ENCODE measurements around the gene SNX1. TPM values are rescaled to one million over a fixed set of nuclear protein-coding genes. Genes with fewer than 3 reads are reported as not detected.

The SNX1 gene
- total and polyA plus RNA-seq, 2 of the 13 experiments (the other 11 are each of a cell fraction or from before 2014, with no cell fraction given): 29.3 to 60.1 TPM

DNA sequence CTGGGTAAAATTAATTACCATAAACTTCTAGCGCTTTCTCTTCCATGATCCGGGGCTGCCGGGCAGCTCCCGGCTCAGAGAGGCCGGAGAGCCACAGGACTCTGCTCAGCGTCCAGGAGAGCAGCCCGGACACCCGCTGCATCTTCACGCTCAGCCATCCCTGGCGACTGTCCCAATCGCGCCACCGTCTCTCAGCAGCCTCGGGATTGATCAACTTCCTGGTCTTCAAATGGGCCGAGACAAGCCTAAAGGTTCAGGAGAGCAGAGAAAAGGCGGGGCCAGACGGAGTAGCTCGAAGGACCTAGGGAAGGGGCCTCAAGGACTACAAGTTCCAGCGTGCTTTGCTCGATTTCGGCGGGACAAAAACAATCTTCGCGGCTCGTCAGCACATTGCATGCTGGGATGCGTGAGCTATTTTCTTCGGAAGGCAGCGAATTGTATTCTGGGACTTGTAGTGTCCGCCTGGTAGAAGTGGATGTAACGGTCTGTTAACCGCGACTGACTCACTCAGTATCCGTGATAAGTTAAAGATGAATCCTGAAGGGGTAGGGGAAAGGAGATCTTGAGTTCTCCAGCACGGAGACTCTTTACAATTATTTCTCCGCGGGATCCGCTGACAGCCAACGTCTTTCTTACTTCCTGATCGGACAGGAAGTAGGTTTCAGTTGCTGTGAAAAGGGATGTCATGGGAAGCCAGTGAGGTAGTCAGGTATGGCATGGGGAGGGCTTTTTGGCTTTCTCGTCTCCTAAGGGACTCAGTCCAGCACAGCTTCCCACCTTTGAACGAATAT lies 2.0 kb upstream of the SNX1 start, which contains the start of gene CIAO2A (continued):
- TF ChIP-seq RFX3 (CRISPR knock-in tag; IDR thresholded peaks at IDR 0.05) (no peak), PAWR (CRISPR knock-in tag; IDR thresholded peaks at IDR 0.05; ENCODE audit: borderline replicate concordance) (no peak), TCF7 (IDR thresholded peaks at IDR 0.05; ENCODE audit: low read depth) (peak; percentile 13; the same call in 1 of the 2 replicates), SNRNP70 (IDR thresholded peaks at IDR 0.05; ENCODE audit: low read depth, low read length) (no peak), PHF21A (CRISPR knock-in tag; IDR thresholded peaks at IDR 0.05) (peak; percentile 85), ZSCAN12 (CRISPR knock-in tag; IDR thresholded peaks at IDR 0.05) (no peak), ZBTB1 (CRISPR knock-in tag; IDR thresholded peaks at IDR 0.05; ENCODE audit: borderline replicate concordance) (no peak), PAF1 (CRISPR knock-in tag; IDR thresholded peaks at IDR 0.05) (no peak), ARID2 (CRISPR knock-in tag; IDR thresholded peaks at IDR 0.05; ENCODE audit: borderline replicate concordance) (no peak), SRY (CRISPR knock-in tag; IDR thresholded peaks at IDR 0.05) (peak; percentile 73; the same call in 1 of the 2 replicates)
- TF ChIP-seq, protein P1, sequence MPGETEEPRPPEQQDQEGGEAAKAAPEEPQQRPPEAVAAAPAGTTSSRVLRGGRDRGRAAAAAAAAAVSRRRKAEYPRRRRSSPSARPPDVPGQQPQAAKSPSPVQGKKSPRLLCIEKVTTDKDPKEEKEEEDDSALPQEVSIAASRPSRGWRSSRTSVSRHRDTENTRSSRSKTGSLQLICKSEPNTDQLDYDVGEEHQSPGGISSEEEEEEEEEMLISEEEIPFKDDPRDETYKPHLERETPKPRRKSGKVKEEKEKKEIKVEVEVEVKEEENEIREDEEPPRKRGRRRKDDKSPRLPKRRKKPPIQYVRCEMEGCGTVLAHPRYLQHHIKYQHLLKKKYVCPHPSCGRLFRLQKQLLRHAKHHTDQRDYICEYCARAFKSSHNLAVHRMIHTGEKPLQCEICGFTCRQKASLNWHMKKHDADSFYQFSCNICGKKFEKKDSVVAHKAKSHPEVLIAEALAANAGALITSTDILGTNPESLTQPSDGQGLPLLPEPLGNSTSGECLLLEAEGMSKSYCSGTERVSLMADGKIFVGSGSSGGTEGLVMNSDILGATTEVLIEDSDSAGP (CRISPR knock-in tag; IDR thresholded peaks at IDR 0.05; ENCODE audit: borderline replicate concordance): peak; percentile 64
- TF ChIP-seq, protein P2, sequence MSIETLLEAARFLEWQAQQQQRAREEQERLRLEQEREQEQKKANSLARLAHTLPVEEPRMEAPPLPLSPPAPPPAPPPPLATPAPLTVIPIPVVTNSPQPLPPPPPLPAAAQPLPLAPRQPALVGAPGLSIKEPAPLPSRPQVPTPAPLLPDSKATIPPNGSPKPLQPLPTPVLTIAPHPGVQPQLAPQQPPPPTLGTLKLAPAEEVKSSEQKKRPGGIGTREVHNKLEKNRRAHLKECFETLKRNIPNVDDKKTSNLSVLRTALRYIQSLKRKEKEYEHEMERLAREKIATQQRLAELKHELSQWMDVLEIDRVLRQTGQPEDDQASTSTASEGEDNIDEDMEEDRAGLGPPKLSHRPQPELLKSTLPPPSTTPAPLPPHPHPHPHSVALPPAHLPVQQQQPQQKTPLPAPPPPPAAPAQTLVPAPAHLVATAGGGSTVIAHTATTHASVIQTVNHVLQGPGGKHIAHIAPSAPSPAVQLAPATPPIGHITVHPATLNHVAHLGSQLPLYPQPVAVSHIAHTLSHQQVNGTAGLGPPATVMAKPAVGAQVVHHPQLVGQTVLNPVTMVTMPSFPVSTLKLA (IDR thresholded peaks at IDR 0.05): peak; percentile 37; the same call in 1 of the 2 replicates
- TF ChIP-seq, protein P3, sequence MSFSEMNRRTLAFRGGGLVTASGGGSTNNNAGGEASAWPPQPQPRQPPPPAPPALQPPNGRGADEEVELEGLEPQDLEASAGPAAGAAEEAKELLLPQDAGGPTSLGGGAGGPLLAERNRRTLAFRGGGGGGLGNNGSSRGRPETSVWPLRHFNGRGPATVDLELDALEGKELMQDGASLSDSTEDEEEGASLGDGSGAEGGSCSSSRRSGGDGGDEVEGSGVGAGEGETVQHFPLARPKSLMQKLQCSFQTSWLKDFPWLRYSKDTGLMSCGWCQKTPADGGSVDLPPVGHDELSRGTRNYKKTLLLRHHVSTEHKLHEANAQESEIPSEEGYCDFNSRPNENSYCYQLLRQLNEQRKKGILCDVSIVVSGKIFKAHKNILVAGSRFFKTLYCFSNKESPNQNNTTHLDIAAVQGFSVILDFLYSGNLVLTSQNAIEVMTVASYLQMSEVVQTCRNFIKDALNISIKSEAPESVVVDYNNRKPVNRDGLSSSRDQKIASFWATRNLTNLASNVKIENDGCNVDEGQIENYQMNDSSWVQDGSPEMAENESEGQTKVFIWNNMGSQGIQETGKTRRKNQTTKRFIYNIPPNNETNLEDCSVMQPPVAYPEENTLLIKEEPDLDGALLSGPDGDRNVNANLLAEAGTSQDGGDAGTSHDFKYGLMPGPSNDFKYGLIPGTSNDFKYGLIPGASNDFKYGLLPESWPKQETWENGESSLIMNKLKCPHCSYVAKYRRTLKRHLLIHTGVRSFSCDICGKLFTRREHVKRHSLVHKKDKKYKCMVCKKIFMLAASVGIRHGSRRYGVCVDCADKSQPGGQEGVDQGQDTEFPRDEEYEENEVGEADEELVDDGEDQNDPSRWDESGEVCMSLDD (CRISPR knock-in tag; IDR thresholded peaks at IDR 0.05; ENCODE audit: borderline replicate concordance): no peak; the same call in 1 of the 2 replicates
- TF ChIP-seq, protein P4, sequence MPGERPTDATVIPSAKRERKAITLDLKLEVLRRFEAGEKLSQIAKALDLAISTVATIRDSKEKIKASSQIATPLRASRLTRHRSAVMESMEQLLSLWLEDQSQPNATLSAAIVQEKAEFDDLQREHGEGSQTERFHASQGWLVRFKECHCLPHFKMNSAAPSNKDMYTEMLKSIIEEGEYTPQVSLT (CRISPR knock-in tag; IDR thresholded peaks at IDR 0.05; ENCODE audit: borderline replicate concordance, low read depth): no peak
- TF ChIP-seq, protein P5, sequence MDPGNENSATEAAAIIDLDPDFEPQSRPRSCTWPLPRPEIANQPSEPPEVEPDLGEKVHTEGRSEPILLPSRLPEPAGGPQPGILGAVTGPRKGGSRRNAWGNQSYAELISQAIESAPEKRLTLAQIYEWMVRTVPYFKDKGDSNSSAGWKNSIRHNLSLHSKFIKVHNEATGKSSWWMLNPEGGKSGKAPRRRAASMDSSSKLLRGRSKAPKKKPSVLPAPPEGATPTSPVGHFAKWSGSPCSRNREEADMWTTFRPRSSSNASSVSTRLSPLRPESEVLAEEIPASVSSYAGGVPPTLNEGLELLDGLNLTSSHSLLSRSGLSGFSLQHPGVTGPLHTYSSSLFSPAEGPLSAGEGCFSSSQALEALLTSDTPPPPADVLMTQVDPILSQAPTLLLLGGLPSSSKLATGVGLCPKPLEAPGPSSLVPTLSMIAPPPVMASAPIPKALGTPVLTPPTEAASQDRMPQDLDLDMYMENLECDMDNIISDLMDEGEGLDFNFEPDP (CRISPR knock-in tag; conservative IDR thresholded peaks at IDR 0.05): no peak
- TF ChIP-seq, protein P6, sequence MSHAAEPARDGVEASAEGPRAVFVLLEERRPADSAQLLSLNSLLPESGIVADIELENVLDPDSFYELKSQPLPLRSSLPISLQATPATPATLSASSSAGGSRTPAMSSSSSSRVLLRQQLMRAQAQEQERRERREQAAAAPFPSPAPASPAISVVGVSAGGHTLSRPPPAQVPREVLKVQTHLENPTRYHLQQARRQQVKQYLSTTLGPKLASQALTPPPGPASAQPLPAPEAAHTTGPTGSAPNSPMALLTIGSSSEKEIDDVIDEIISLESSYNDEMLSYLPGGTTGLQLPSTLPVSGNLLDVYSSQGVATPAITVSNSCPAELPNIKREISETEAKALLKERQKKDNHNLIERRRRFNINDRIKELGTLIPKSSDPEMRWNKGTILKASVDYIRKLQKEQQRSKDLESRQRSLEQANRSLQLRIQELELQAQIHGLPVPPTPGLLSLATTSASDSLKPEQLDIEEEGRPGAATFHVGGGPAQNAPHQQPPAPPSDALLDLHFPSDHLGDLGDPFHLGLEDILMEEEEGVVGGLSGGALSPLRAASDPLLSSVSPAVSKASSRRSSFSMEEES (CRISPR knock-in tag; IDR thresholded peaks at IDR 0.05): 0 out of 2 replicates have a peak, but pooled peaks have one; percentile 61
- TF ChIP-seq, protein P7, sequence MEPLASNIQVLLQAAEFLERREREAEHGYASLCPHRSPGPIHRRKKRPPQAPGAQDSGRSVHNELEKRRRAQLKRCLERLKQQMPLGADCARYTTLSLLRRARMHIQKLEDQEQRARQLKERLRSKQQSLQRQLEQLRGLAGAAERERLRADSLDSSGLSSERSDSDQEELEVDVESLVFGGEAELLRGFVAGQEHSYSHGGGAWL (CRISPR knock-in tag; IDR thresholded peaks at IDR 0.05): no peak

All from HepG2 (cell line).